Transverse colon (tissue), 4 donors: ENCODE data around the gene STK24. TPM values are rescaled to one million over a fixed set of nuclear protein-coding genes. Genes with fewer than 3 reads are reported as not detected.

Source experiments
- DNase-seq: peaks from one replicate; pipeline ENCODE4 v3.0.0-alpha.2; 2019
- H3K27ac ChIP-seq, 4 donors: fragments of 200-600 bp; sonication (generic); 2 replicates each; pipeline ENCODE4 v1.5.1; 2016 to 2018; ENCODE audit warnings: inconsistent platforms in 4 of 4
- H3K27me3 ChIP-seq: fragments of 200-600 bp; sonication (generic); 2 replicates; pipeline ENCODE4 v1.5.1; 2017; ENCODE audit warnings: inconsistent platforms
- H3K36me3 ChIP-seq, 4 donors: fragments of 200-600 bp; sonication (generic); 2 replicates each; pipeline ENCODE4 v1.5.1; 2017 to 2019; ENCODE audit warnings: inconsistent platforms in 4 of 4
- H3K4me1 ChIP-seq, 4 donors: fragments of 200-600 bp; sonication (generic); 2 replicates each; pipeline ENCODE4 v1.5.1; 2017 to 2020; ENCODE audit warnings: inconsistent platforms in 4 of 4
- H3K4me3 ChIP-seq, 4 donors: fragments of 200-600 bp; sonication (generic); 1 replicate in 1 of 4; 2 replicates in 3 of 4; pipeline versions ENCODE4 v1.5.1 to v1.6.1; 2017 to 2019; ENCODE audit warnings: inconsistent platforms in 4 of 4
- H3K9me3 ChIP-seq, 2 donors: fragments of 200-600 bp; sonication (generic); 2 replicates each; pipeline ENCODE4 v1.5.1; 2017 to 2019; ENCODE audit warnings: inconsistent platforms in 2 of 2
- CTCF ChIP-seq, 5 experiments: fragments of 200-600 bp in 3 of 5; fragments of 450-650 bp in 2 of 5; sonication (generic) in 3 of 5; IDR thresholded peaks; 1 replicate in 2 of 5; 2 replicates in 3 of 5; pipeline ENCODE4 v1.5.1; 2016 to 2017; ENCODE audit warnings: antibody characterized with exemption in 5 of 5, inconsistent platforms in 3 of 5, mild to moderate bottlenecking in 2 of 5, moderate library complexity in 1 of 5
- EP300 ChIP-seq: sonication (generic); formaldehyde crosslinking; IDR thresholded peaks from one replicate; pipeline ENCODE4 v1.6.1; 2017; ENCODE audit warnings: antibody characterized with exemption, low read depth
- POLR2A ChIP-seq: fragments of 450-650 bp; IDR thresholded peaks from one replicate; pipeline ENCODE4 v1.6.1; 2016; ENCODE audit warnings: antibody characterized with exemption, mild to moderate bottlenecking, moderate library complexity
- POLR2AphosphoS5 ChIP-seq, 3 donors: sonication (generic); formaldehyde crosslinking; IDR thresholded peaks; one replicate each; pipeline ENCODE4 v1.6.1; 2016; ENCODE audit warnings: antibody characterized with exemption in 3 of 3
- WGBS, 2 donors: methylation state at CpG; one replicate each; pipeline ENCODE4 v1.1.5; 2018; ENCODE audit warnings: low coverage in 1 of 2; 5-methylcytosine and 5-hydroxymethylcytosine counted together
- in situ Hi-C, 4 donors: fragments of 200-750 bp; cut with MboI; loops; one replicate each; pipeline versions ENCODE4 v1.15.0 to v1.15.1; 2017; ENCODE audit warnings: low sequenced_read_pairs in 3 of 4, low pct_ligation_motif_present in 1 of 4, low pct_unique_long_range_greater_than_20kb in 1 of 4
- intact Hi-C: fragments of 100-400 bp; cut with DNase I; formaldehyde crosslinking; loops from one replicate; pipeline ENCODE4 v1.15.1; 2023; ENCODE audit warnings: low total_unique reads
- total RNA-seq, 4 donors: library from RNA; depleted of rRNA; stranded (reverse); fragments of >200 nt; gene quantifications; one replicate each; pipeline ENCODE4 v1.1.0, GENCODE V29; 2016

Gene STK24
- total RNA-seq, 4 donors from 2014 or later, result 87.2 to 152 (median 131) TPM

GRCh38 chr13:98450539-98451111, 126.3 kb downstream of the STK24 start:
- in situ Hi-C loops, result loop anchor here in 1 of 4 donors (25.0 kb wide), 1 partner anchor 387 kb away; no protein-coding TSS in a partner anchor
- Histone ChIP-seq H3K27me3 (no peaks in the 10 kb centered on the region), H3K27ac (peak overlapping the region; percentile 43 to 82 (median 71)), H3K4me1 (peaks cover 7 to 33% (median 25%) of the 10 kb centered on the region in 4 donors), H3K36me3 (peaks cover 0 to 14% (median 6%) of the 10 kb centered on the region in 4 donors), H3K4me3 (no peak overlapping the region), H3K9me3 (no peaks in the 10 kb centered on the region)
- TF ChIP-seq EP300 (no peak), POLR2AphosphoS5 (IDR thresholded peaks at IDR 0.05) (peak in 1 of 3 donors; percentile 10)
- no peak for DNase-seq
- WGBS, 2 donors, result 75% methylated on average over 14 of the region's 14 CpGs; no CpG with 5 or more reads in 1 of the 2 donors
- intact Hi-C loops, result loop anchor here (5.0 kb wide), 1 partner anchor 47 kb away; no protein-coding TSS in a partner anchor

GRCh38 chr13:98450026-98450425, 126.9 kb downstream of the STK24 start:
- Histone ChIP-seq H3K27me3 (no peaks in the 10 kb centered on the region), H3K4me1 (peaks cover 10 to 36% (median 25%) of the 10 kb centered on the region in 4 donors), H3K4me3 (no peak overlapping the region), H3K27ac (peak overlapping the region; percentile 43 to 82 (median 71)), H3K9me3 (no peaks in the 10 kb centered on the region), H3K36me3 (peaks cover 0 to 14% (median 6%) of the 10 kb centered on the region in 4 donors)
- 48% methylated on average over 1 of the region's 1 CpG; no CpG with 5 or more reads in 1 of the 2 donors for WGBS, 2 donors
- no peak for DNase-seq
- in situ Hi-C loops, result loop anchor here in 1 of 4 donors (25.0 kb wide), 1 partner anchor 387 kb away; no protein-coding TSS in a partner anchor
- intact Hi-C loops, result loop anchor here (5.0 kb wide), 1 partner anchor 47 kb away; no protein-coding TSS in a partner anchor
- TF ChIP-seq POLR2AphosphoS5 (IDR thresholded peaks at IDR 0.05) (peak in 1 of 3 donors; percentile 22), EP300 (no peak)

- in situ Hi-C loops, result loop anchor here (5.0 to 25.0 kb wide), 4 partner anchors 206 to 587 kb away; no protein-coding TSS in a partner anchor
- Histone ChIP-seq H3K4me3 (no peak overlapping the region), H3K27me3 (no peaks in the 10 kb centered on the region), H3K36me3 (peaks cover 0 to 14% (median 6%) of the 10 kb centered on the region in 4 donors), H3K9me3 (no peaks in the 10 kb centered on the region), H3K27ac (peak overlapping the region; percentile 34 to 82 (median 56)), H3K4me1 (peaks cover 10 to 30% (median 18%) of the 10 kb centered on the region in 4 donors)
- WGBS, 2 donors, result 87% methylated on average over 11 to 16 of the region's 16 CpGs
- intact Hi-C loops, result loop anchor here (5.0 kb wide), 1 partner anchor 203 kb away; no protein-coding TSS in a partner anchor
- DNase-seq, result no peak
- TF ChIP-seq POLR2AphosphoS5 (IDR thresholded peaks at IDR 0.05) (no peak), CTCF (IDR thresholded peaks at IDR 0.05) (no peak), EP300 (no peak), POLR2A (no peak)
These were observed 127.6 kb downstream of the STK24 start for GRCh38 chr13:98449273-98449672.

- H3K9me3 ChIP-seq, result no peaks in the 10 kb centered on the region
- no peaks in the 10 kb centered on the region for H3K27me3 ChIP-seq
- H3K36me3 ChIP-seq, result peaks cover 0 to 14% (median 6%) of the 10 kb centered on the region in 4 donors
- H3K4me1 ChIP-seq, result peaks cover 10 to 27% (median 18%) of the 10 kb centered on the region in 4 donors
- peak overlapping the region in 1 of 4 donors; percentile 82 for H3K27ac ChIP-seq
- DNase-seq, result no peak
- intact Hi-C loops, result loop anchor here (5.0 kb wide), 1 partner anchor 204 kb away; no protein-coding TSS in a partner anchor
- TF ChIP-seq CTCF (IDR thresholded peaks at IDR 0.05) (no peak), POLR2A (no peak), POLR2AphosphoS5 (IDR thresholded peaks at IDR 0.05) (no peak), EP300 (no peak)
- H3K4me3 ChIP-seq, result no peak overlapping the region
- 79 to 89% methylated on average over 5 of the region's 5 CpGs for WGBS, 2 donors
- in situ Hi-C loops, result loop anchor here (5.0 to 25.0 kb wide), 4 partner anchors 206 to 586 kb away; no protein-coding TSS in a partner anchor
These were observed 128.3 kb downstream of the STK24 start for GRCh38 chr13:98448642-98448928.

- Histone ChIP-seq H3K27me3 (no peaks in the 10 kb centered on the region), H3K4me1 (peaks cover 10 to 27% (median 18%) of the 10 kb centered on the region in 4 donors), H3K36me3 (peaks cover 0 to 14% (median 6%) of the 10 kb centered on the region in 4 donors), H3K27ac (peak overlapping the region in 1 of 4 donors; percentile 82), H3K4me3 (no peak overlapping the region), H3K9me3 (no peaks in the 10 kb centered on the region)
- peak; percentile 24 to 42 (median 36) for TF ChIP-seq CTCF (IDR thresholded peaks at IDR 0.05)
- no peak for TF ChIP-seq POLR2AphosphoS5 (IDR thresholded peaks at IDR 0.05)
- intact Hi-C loops (loop anchor here (5.0 kb wide), 1 partner anchor 204 kb away; no protein-coding TSS in a partner anchor), in situ Hi-C loops (loop anchor here (5.0 to 25.0 kb wide), 4 partner anchors 207 to 586 kb away; no protein-coding TSS in a partner anchor)
- no peak for DNase-seq
- 66 to 81% methylated on average over 13 to 28 of the region's 28 CpGs for WGBS, 2 donors
These were observed 128.8 kb downstream of the STK24 start for GRCh38 chr13:98447881-98448641.
